GM12875 (cell line): ENCODE measurements around the gene TXNDC12.

Source experiments
- H3K4me3 ChIP-seq: one replicate; pipeline ENCODE4 v1.5.1; 2011; ENCODE audit warnings: low read depth, low read length, control low read depth
- TF ChIP-seq, protein P1 (sequence below): IDR thresholded peaks from 2 replicates; pipeline ENCODE4 v1.5.1; 2011; ENCODE audit warnings: low read depth, mild to moderate bottlenecking, control low read depth, inconsistent platforms, low read length, moderate library complexity, borderline replicate concordance; ENCODE audit not compliant: insufficient read depth

The TXNDC12 gene

DNA sequence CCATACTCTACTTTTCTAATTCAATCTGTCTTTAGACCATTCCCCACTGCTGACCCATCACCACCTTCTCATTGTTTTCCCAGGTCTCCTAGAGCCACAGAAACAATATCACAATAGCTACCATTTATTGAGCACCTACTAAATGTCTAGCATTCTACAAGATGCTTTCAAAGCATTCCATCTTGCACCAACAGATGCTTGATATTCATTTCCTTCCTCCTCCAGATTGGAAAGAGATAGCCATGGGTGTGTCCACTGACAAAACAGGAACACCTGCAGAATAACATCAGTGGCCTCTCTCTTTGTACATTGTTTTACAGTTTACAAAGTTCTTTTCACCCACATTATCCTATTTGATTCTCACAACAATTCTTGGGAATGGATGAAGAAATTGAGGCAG lies 66.7 kb downstream of the TXNDC12 start:
- TF ChIP-seq, protein P1, sequence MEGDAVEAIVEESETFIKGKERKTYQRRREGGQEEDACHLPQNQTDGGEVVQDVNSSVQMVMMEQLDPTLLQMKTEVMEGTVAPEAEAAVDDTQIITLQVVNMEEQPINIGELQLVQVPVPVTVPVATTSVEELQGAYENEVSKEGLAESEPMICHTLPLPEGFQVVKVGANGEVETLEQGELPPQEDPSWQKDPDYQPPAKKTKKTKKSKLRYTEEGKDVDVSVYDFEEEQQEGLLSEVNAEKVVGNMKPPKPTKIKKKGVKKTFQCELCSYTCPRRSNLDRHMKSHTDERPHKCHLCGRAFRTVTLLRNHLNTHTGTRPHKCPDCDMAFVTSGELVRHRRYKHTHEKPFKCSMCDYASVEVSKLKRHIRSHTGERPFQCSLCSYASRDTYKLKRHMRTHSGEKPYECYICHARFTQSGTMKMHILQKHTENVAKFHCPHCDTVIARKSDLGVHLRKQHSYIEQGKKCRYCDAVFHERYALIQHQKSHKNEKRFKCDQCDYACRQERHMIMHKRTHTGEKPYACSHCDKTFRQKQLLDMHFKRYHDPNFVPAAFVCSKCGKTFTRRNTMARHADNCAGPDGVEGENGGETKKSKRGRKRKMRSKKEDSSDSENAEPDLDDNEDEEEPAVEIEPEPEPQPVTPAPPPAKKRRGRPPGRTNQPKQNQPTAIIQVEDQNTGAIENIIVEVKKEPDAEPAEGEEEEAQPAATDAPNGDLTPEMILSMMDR, result no peak
- no peak overlapping the region for H3K4me3 ChIP-seq

DNA sequence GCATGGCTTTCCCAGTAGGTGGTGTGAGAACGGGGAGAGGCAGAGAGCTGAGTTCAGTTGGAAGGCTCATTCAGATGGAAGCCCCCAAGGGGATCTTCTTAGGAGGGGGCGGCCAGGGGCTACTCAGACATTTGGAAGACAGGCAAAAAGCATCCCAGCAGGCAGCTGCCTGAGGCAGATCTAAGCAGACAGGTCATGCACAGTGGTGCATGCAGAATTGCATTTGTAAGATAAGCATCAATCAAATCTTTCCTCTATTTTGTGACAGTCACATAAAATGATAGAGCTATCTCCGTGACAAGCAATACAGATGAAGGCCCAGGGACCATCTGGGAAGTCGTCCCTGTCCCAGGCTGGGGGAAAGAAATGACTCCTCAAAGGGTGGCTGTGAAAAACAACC lies 68.3 kb downstream of the TXNDC12 start:
- H3K4me3 ChIP-seq, result no peak overlapping the region

DNA sequence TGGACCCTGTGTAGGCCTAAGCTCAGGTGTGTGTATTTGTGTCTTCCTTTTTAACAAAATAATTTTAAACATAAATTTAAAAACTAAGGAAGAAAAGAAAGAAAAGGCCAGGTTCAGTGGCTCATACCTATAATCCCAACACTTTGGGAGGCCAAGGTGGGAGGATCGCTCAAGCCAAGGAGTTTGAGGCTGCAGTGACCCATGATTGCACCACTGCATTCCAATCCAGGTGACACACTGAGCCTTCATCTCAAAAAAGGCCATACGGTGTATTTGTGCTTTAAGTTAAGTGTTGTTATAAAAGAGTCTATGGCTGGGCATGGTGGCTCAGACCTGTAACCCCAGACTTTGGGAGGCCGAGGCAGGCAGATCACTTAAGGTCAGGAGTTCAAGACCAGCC lies 72.8 kb downstream of the TXNDC12 start:
- H3K4me3 ChIP-seq, result no peak overlapping the region
- TF ChIP-seq, protein P1, result no peak

More for the DNA sequence above, 68.3 kb downstream of the TXNDC12 start:
- TF ChIP-seq, protein P1, result no peak

DNA sequence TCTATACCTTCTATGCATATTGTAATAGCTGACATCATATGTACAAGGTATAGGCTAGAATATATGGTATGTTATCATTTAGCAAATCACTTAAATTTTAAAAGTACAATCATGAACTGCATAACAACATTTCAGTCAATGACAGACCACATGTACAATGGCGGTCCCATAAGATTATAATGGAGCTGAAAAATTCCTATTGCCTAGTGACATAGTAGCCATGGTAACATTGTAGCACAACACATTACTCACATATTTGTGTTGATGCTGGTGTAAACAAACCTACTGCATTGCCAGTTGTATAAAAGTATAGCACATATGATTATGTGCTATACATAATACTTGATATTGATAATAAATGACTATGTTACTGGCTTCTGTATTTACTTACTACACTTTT lies 73.4 kb downstream of the TXNDC12 start:
- TF ChIP-seq, protein P1, result no peak

DNA sequence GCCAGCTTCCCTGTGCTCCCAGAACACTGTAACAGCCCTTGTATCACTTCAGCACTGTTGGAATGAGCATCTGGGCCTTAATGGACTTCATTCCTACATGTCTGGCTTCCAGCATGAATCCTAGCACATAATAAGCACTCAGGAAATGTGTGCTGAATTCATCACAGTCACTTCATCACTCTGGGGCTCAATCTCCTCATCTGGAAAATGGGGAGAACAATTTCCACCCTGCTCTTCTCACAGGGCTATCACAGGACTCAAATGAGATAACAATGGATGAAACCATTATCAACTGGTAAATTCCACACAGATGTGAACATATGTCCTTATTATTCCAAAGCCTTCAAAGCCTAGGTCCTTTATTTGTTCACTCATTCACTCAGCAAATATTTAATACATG lies 76.9 kb downstream of the TXNDC12 start:
- TF ChIP-seq, protein P1, result no peak
- no peak overlapping the region for H3K4me3 ChIP-seq

More for the DNA sequence above, 73.4 kb downstream of the TXNDC12 start:
- H3K4me3 ChIP-seq, result no peak overlapping the region

- TF ChIP-seq, protein P1, result no peak
Measured at GRCh38 chr1:51976846-51977602, 78.0 kb downstream of the TXNDC12 start.

DNA sequence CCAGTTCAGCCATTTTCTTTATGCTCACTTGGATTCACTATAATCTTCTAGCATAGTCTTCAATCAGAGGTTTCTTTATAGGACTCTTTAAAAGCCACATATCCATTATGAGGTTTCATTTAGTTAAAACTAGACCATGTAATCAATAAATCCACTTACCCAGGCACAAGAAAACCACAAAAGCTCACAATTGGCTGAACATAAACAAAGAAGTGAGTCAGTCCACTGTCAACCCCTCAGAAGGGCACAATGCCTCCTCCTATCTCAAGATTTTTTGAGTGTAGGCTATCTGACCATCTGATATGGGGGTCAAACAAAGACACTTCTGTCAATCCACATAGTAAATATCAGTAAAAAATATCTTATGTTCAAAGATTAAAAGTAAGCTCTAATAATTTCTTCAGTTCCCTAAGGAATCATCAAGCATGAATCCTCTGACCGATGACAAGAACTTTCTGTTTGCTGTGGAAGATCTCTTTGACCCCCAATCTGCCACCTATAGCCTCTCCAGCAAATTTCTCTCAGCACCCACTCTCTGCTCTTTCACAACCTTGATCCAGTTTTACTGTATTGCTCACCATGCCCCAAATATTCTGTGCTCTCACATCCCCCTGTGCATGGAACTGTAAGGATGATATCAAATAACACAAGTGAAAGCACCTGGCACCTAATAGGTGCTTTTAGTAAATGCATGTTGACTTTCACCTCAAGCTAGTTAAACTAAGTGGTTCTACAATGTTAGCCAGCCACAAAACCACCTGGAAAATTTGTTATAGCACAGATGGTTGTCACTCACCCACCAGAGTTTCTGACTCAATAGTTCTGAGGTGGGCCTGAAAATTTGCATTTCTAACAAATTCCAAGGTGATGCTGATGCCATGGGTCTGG lies 81.2 kb downstream of the TXNDC12 start:
- TF ChIP-seq, protein P1, result no peak
- H3K4me3 ChIP-seq, result no peak overlapping the region

More at GRCh38 chr1:51976846-51977602, 78.0 kb downstream of the TXNDC12 start:
- H3K4me3 ChIP-seq, result no peak overlapping the region
